Adipocyte (in vitro differentiated cells): ENCODE results near the gene MGAT5.
A peak's percentile ranks its signal among the peaks of the same experiment; 100 is the strongest.

Source experiments
- DNase-seq: peaks from one replicate; pipeline ENCODE4 v3.0.0-alpha.2; 2015; ENCODE audit warnings: low read depth
- H3K27me3 ChIP-seq: replicated peaks from 2 replicates; pipeline ENCODE4 v1.7.0; 2013; ENCODE audit warnings: mild to moderate bottlenecking, low read length, moderate library complexity; ENCODE audit not compliant: control insufficient read depth, insufficient read depth
- H3K36me3 ChIP-seq: 2 replicates; pipeline ENCODE4 v1.7.0; 2013; ENCODE audit warnings: low read length, mild to moderate bottlenecking, moderate library complexity; ENCODE audit not compliant: control insufficient read depth, insufficient read depth, severe bottlenecking
- H3K4me1 ChIP-seq: 2 replicates; pipeline ENCODE4 v1.7.0; 2013; ENCODE audit warnings: mild to moderate bottlenecking, low read length, moderate library complexity; ENCODE audit not compliant: control insufficient read depth, insufficient read depth
- H3K4me3 ChIP-seq: 2 replicates; pipeline ENCODE4 v1.7.0; 2013; ENCODE audit warnings: mild to moderate bottlenecking, low read length, moderate library complexity
- H3K9ac ChIP-seq: 2 replicates; pipeline ENCODE4 v1.7.0; 2013; ENCODE audit warnings: mild to moderate bottlenecking, low read length, moderate library complexity
- H3K9me3 ChIP-seq: 2 replicates; pipeline ENCODE4 v1.7.0; 2013; ENCODE audit warnings: mild to moderate bottlenecking, low read length, moderate library complexity; ENCODE audit not compliant: control insufficient read depth

The MGAT5 gene

GRCh38 chr2:134433979-134434378 lies 180.1 kb downstream of the MGAT5 start:
- DNase-seq = no peak
- no peaks in the 10 kb centered on the region for H3K4me1 ChIP-seq
- no peaks in the 10 kb centered on the region for H3K36me3 ChIP-seq
- H3K9ac ChIP-seq = no peak overlapping the region
- no peaks in the 10 kb centered on the region for H3K27me3 ChIP-seq
- H3K9me3 ChIP-seq = no peaks in the 10 kb centered on the region
- H3K4me3 ChIP-seq = no peak overlapping the region

GRCh38 chr2:134435505-134435904 lies 181.6 kb downstream of the MGAT5 start:
- DNase-seq = no peak
- Histone ChIP-seq H3K4me3 (no peak overlapping the region), H3K4me1 (no peaks in the 10 kb centered on the region), H3K9ac (no peak overlapping the region), H3K27me3 (no peaks in the 10 kb centered on the region), H3K36me3 (no peaks in the 10 kb centered on the region), H3K9me3 (no peaks in the 10 kb centered on the region)

- Histone ChIP-seq H3K9ac (no peak overlapping the region), H3K4me1 (no peaks in the 10 kb centered on the region), H3K36me3 (no peaks in the 10 kb centered on the region), H3K4me3 (no peak overlapping the region), H3K9me3 (no peaks in the 10 kb centered on the region), H3K27me3 (no peaks in the 10 kb centered on the region)
- no peak for DNase-seq
These were observed 182.1 kb downstream of the MGAT5 start for GRCh38 chr2:134435936-134436335.

GRCh38 chr2:134436706-134437105 lies 182.8 kb downstream of the MGAT5 start:
- Histone ChIP-seq H3K9ac (no peak overlapping the region), H3K9me3 (no peaks in the 10 kb centered on the region), H3K4me1 (no peaks in the 10 kb centered on the region), H3K36me3 (no peaks in the 10 kb centered on the region), H3K4me3 (no peak overlapping the region), H3K27me3 (no peaks in the 10 kb centered on the region)
- no peak for DNase-seq

- no peaks in the 10 kb centered on the region for H3K27me3 ChIP-seq
- no peaks in the 10 kb centered on the region for H3K4me1 ChIP-seq
- no peak overlapping the region for H3K4me3 ChIP-seq
- no peaks in the 10 kb centered on the region for H3K36me3 ChIP-seq
- H3K9me3 ChIP-seq = no peaks in the 10 kb centered on the region
- no peak overlapping the region for H3K9ac ChIP-seq
- DNase-seq = no peak
These were observed 184.5 kb downstream of the MGAT5 start for GRCh38 chr2:134438371-134438770.

GRCh38 chr2:134440336-134440909 lies 186.6 kb downstream of the MGAT5 start:
- Histone ChIP-seq H3K9ac (no peak overlapping the region), H3K9me3 (no peaks in the 10 kb centered on the region), H3K27me3 (no peaks in the 10 kb centered on the region), H3K4me1 (no peaks in the 10 kb centered on the region), H3K4me3 (no peak overlapping the region), H3K36me3 (no peaks in the 10 kb centered on the region)
- DNase-seq = no peak

GRCh38 chr2:134441153-134441863 lies 187.4 kb downstream of the MGAT5 start:
- Histone ChIP-seq H3K36me3 (no peaks in the 10 kb centered on the region), H3K4me1 (peaks cover 6% of the 10 kb centered on the region), H3K27me3 (no peaks in the 10 kb centered on the region), H3K4me3 (no peak overlapping the region), H3K9ac (no peak overlapping the region), H3K9me3 (no peaks in the 10 kb centered on the region)
- no peak for DNase-seq

- Histone ChIP-seq H3K9me3 (no peaks in the 10 kb centered on the region), H3K27me3 (no peaks in the 10 kb centered on the region), H3K36me3 (no peaks in the 10 kb centered on the region), H3K4me1 (peaks cover 9% of the 10 kb centered on the region), H3K9ac (no peak overlapping the region), H3K4me3 (no peak overlapping the region)
- no peak for DNase-seq
These were observed 190.1 kb downstream of the MGAT5 start for GRCh38 chr2:134443814-134444480.

- Histone ChIP-seq H3K4me1 (peaks cover 9% of the 10 kb centered on the region), H3K27me3 (no peaks in the 10 kb centered on the region), H3K9ac (no peak overlapping the region), H3K36me3 (no peaks in the 10 kb centered on the region), H3K9me3 (no peaks in the 10 kb centered on the region), H3K4me3 (no peak overlapping the region)
- DNase-seq = no peak
These were observed 191.2 kb downstream of the MGAT5 start for GRCh38 chr2:134445116-134445515.

GRCh38 chr2:134445985-134446382 lies 192.1 kb downstream of the MGAT5 start:
- Histone ChIP-seq H3K9ac (no peak overlapping the region), H3K36me3 (no peaks in the 10 kb centered on the region), H3K27me3 (no peaks in the 10 kb centered on the region), H3K9me3 (no peaks in the 10 kb centered on the region), H3K4me3 (no peak overlapping the region), H3K4me1 (peaks cover 9% of the 10 kb centered on the region)
- DNase-seq = no peak

- Histone ChIP-seq H3K9me3 (no peaks in the 10 kb centered on the region), H3K9ac (no peak overlapping the region), H3K36me3 (no peaks in the 10 kb centered on the region), H3K4me1 (peaks cover 9% of the 10 kb centered on the region), H3K4me3 (no peak overlapping the region), H3K27me3 (no peaks in the 10 kb centered on the region)
- DNase-seq = peak; percentile 31
These were observed 192.6 kb downstream of the MGAT5 start for GRCh38 chr2:134446383-134447017.
